KBM-7 (cell line): Measurements from ENCODE around the gene GRPEL1.

ENCODE experiments used
- DNase-seq: peaks from one replicate; pipeline ENCODE4 v3.0.0-alpha.2; 2015
- in situ Hi-C: fragments of 300-500 bp; cut with MboI; formaldehyde crosslinking; loops from 2 replicates; pipeline ENCODE4 v1.14.3; 2020; ENCODE audit warnings: low sequenced_read_pairs, low pct_unique_long_range_greater_than_20kb, mixed read lengths

Gene GRPEL1

DNA sequence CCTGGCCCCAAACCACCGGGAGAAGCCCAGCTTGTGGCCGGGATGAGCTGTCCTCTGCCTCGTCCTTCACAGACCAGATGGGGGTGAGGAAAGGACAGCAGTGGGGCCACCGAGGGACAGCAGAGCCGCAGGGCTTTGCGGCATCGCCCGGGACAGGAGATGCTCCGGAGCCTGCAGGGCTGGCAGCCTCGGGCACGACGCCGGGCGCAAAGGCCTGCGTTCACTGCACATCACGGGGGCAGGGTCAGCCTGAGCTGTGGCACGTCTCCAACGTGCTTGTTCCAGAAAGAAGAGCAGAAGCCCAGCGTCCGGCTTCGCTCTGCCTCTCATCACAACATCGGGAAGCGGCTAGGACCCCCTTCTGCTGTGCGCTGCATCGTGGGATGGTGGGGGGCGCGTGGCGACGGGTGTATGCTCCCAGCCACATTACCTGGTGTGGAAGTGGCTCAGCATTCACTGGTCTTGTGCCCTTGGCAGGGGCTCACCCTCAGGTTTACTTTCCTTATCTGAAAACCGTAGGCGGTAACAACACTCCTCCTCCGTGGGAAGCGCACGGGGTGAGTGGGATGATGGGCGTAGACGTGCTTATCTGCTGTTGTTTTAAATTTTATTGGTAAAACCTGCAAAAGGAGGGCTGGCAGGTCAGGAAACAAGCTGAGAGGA is 17.3 kb downstream of the GRPEL1 start:
- in situ Hi-C loops = no loop called here
- DNase-seq = no peak

- in situ Hi-C loops = no loop called here
Measured at GRCh38 chr4:7049739-7050138, 18.1 kb downstream of the GRPEL1 start.

DNA sequence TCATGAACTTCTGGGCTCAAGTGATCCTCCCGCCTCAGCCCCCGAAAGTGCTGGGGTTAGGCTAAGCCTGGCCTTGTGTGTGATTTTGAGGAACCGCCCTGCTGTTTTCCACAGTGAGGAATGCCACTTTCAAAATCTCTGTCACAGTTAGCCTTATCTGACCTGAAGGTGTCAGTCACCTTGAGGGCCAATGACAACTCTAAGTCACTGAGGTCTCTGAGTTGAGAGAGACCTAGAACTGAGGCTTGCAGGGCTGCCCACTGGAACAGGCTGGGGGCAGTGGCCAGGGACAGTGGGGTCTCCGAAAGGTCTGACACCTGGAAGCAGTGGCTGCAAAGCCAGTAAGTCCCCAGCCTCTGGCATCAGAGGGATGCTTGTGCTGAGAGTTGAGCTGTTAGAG is 18.6 kb downstream of the GRPEL1 start:
- in situ Hi-C loops = no loop called here

More at GRCh38 chr4:7049739-7050138, 18.1 kb downstream of the GRPEL1 start:
- DNase-seq = no peak

GRCh38 chr4:7048642-7049041 is 19.2 kb downstream of the GRPEL1 start:
- no peak for DNase-seq
- in situ Hi-C loops = no loop called here

More for the DNA sequence above, 18.6 kb downstream of the GRPEL1 start:
- no peak for DNase-seq

DNA sequence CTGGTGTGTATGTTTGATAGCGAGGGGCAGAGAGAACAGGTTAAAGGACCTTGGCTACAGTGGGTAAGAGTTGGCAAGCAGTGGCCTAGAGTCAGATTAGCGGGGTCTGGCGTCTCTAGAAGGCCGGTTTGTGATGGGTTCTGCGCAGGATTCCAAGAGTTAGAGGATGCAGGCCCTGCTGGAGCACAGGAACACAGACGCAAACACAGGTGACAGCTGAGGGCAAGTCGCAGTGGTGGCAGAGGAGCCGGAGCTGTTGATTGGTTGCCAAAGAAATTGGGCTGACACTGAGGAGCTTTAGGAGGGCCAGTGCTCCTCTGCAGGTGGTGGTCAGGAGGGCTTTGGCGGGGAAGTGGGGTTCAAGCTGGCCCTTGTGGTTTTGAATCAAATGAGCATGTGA is 20.9 kb downstream of the GRPEL1 start:
- DNase-seq = no peak
- in situ Hi-C loops = no loop called here

GRCh38 chr4:7045961-7046921 is 21.6 kb downstream of the GRPEL1 start:
- in situ Hi-C loops = no loop called here
- DNase-seq = no peak

GRCh38 chr4:7045553-7045952 is 22.3 kb downstream of the GRPEL1 start:
- no peak for DNase-seq
- in situ Hi-C loops = no loop called here

DNA sequence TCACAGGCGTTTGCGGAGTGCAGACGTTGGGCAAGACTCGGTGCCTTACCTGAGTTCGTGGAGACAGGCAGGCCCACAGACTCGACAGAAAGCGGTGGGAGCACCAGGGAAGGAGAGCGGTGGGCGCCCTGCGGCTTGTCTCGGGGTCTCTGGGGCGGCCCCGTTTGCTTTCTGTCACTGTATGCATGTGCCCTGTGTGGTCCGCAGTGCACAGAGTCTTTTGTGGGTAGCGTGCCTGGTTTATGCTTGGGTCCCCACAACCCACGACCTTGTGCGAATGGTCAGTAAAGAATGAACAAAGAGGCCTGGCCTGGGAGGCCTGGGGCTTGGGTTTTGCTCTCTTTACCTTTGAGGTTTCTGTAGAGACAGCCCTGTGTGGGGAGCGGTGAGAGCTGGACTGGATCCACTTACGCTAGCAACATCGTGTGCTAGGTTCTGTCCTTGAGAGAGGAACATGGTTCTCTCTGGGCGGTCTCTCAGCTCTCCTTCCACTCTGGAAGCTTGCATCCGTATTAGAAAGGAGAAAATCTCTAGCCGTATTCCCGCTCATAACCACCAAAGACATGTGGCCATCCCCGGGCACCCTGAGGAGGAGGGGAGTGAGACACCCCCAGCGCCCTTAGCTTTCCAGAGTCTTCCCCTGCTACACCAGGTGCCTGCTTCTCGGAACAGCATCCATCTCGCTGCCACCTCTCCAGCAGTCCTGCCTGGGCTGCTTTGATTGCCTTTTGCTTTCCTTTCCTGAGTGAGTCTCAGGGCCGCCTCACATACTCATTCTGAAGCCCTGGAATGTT is 23.5 kb downstream of the GRPEL1 start:
- DNase-seq = no peak
- in situ Hi-C loops = no loop called here

- in situ Hi-C loops = no loop called here
- peak; percentile 48 for DNase-seq
Measured at GRCh38 chr4:7043284-7044136, 24.4 kb downstream of the GRPEL1 start, which contains the start of gene TADA2B. TADA2B (plus strand) TSS chr4:7043372; CDS start chr4:7043580, 208 bp downstream.

GRCh38 chr4:7042503-7043283 is 25.2 kb downstream of the GRPEL1 start:
- in situ Hi-C loops = no loop called here
- DNase-seq = peak; percentile 98

GRCh38 chr4:7041801-7042502 is 25.9 kb downstream of the GRPEL1 start:
- in situ Hi-C loops = no loop called here
- no peak for DNase-seq

- in situ Hi-C loops = no loop called here
- no peak for DNase-seq
Measured at GRCh38 chr4:7041246-7041645, 26.6 kb downstream of the GRPEL1 start.

GRCh38 chr4:7040765-7041164 is 27.1 kb downstream of the GRPEL1 start:
- in situ Hi-C loops = no loop called here

DNA sequence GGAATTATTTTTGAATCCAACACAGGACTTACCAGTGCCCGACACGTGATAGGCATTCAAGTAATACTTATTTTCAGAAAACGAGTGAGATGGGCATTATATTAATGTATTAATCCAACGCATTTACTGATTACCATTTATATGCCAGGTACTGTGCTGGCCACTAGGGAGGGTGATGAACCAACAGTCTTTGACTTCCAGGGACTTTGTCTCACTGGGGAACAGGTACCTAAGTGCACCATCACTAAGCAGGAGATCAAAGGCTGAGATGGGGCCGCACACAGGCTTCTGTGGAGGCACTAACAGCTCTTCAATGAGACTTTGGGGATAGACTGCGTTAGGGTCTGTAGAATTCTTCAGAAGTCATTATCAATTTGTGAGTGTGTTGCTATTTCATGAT is 30.4 kb downstream of the GRPEL1 start:
- no peak for DNase-seq
- in situ Hi-C loops = no loop called here

More at GRCh38 chr4:7040765-7041164, 27.1 kb downstream of the GRPEL1 start:
- DNase-seq = no peak

DNA sequence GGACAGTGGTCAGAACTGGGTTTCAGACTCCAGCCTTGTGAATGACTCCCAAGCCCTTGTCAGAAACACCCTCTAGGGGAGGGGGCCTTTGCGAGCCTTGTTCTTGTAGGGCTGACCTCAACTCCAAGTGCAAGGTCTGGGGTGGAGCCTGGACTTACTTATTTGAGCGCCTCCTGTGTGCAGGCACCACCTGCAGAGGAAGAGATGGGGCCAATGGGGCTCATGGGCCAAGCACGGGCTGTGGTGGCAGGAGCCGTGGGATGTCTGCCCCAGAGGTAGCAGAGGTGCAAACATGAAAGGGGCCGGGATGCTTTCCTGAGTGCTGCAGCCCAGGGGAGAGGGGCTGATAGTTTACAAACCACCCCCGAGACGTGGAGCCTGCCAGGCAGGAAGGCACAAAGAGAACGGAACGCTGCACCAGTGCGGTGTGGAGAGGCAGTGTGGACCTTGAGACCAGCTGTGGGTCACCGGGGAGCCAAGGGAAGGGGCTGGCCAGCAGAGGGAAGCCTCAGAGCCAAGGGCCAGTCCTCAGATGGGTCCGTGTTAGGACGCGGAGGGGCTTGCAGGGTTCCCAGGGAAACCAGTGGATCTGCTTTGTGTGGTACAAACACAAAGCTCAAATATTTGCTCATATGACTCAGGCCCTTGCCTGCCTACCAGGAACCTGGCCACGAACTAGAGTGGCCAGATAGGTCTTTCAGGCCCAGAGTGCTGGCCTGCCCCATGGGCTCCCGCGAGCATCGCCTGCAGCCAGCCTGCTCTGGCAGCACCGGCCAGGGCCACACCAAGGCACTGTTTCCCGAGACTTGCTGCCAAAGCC is 33.4 kb downstream of the GRPEL1 start:
- in situ Hi-C loops = no loop called here

DNA sequence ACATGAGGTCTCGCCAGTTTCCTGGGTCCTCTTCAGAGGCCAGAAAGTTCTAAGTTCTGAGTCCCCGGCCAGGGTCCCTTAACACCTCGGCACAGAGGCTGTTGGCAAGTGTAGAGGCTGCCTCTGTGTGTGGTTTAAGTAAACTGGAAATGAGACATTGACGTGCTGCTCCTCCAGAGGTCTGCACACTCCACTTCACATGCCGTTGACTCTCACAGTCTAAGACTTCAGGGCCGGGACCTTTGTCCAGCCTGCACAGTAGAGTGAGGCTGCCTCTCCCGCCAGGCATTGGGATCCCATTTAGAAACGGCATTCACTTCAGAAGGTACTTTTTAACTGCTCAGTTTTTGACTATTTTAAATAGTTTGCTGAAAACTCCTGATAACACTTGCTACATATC is 35.3 kb downstream of the GRPEL1 start:
- no peak for DNase-seq
- in situ Hi-C loops = no loop called here

More for the DNA sequence above, 33.4 kb downstream of the GRPEL1 start:
- no peak for DNase-seq
